GM11168 (cell line): ENCODE data around the gene LMBRD1.
"Not testable (repeated sequence)": the region's sequence is repeated elsewhere in the genome, so short reads cannot be mapped to it uniquely, and the experiment has no call there.

Experiments used
- in situ Hi-C: fragments of 300-500 bp; cut with MboI; formaldehyde crosslinking; loops from one replicate; pipeline ENCODE4 v1.12.0; 2022; ENCODE audit warnings: low sequenced_read_pairs; ENCODE audit not compliant: unreplicated experiment

The LMBRD1 gene

DNA sequence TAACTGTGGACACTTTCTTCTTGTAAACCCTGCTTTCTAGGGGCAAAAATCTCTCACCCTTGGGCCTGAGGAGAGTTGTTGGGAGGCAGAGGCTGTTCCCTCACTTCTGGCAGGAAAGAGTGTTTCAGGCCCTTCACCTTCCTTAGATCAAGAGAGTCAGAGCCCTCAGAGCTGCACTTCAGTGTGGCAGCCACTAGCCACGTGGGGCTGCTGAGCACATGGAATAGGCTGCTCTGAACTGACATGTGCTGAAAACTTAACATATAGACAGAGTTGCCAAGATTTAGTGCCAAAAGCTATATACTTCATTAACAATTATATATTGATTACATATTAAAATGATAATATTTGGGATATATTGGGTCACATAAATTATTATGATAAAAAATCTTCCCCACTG, 4.4 kb upstream of the LMBRD1 start:
- in situ Hi-C loops, result no loop called here

DNA sequence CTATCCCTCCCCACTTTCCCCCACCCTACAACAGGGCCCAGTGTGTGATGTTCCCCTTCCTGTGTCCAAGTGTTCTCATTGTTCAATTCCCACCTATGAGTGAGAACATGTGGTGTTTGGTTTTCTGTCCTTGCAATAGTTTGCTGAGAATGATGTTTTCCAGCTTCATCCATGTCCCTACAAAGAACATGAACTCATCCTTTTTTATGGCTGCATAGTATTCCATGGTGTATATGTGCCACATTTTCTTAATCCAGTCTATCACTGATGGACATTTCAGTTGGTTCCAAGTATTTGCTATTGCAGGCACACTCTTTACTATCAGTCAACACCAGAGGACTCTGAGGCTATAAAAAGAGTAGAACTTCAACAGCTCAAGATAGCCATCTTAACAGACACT, 2.0 kb upstream of the LMBRD1 start:
- in situ Hi-C loops, result not testable (repeated sequence)

DNA sequence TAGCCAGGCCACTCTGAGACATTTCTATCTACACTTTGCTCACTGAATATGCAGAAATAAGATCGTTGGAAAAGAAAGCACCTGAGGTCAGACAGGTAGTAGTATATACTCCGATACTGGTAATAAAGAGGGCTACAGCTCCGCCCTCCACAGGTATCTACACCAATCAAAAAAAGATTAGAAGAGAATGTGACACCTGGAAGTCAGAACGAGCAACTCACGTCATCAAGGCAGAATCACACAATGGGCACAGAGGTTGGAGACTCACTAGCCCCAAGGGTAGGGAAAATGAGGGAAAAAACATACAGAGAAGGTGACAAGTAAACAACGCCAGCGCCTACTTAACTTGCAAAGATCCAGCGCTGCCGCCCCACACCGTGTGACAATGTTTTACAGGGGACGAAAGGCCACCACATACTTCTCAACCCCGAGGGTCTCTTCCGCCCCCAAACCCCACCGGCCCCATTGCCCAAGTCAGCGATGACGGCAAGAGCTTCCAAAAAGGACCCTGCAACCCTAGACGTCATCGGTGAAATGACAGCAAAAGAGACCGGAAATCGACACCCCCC, 653 bp downstream of the LMBRD1 start:
- in situ Hi-C loops, result no loop called here

DNA sequence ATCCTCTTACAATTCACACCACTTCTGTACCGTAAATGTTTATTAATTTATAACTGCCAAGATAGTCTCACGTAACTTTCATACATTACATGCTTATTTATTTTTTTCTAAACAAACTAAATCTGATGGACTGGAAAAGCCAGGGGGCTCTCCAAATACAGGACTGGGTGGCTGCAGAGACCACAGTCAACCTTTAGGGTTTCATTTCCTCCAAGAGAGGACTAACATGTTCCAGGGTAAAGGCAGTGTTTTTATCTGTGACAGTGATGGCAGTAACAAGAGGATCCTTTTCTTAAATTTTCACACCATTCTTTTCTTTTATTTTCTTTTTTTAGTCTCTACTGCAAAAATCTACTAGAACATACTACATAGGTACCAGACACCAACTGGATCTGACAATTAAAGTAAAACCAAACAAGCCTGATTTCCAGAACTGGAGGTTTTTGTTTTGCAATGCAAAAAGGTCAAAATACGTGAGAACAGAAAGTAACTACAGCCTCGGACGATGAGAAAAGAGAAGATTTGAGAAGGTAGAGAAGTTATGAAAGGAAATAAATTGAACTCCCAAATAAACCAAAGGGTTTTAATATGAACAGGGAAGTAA, 1.2 kb downstream of the LMBRD1 start:
- in situ Hi-C loops, result no loop called here

DNA sequence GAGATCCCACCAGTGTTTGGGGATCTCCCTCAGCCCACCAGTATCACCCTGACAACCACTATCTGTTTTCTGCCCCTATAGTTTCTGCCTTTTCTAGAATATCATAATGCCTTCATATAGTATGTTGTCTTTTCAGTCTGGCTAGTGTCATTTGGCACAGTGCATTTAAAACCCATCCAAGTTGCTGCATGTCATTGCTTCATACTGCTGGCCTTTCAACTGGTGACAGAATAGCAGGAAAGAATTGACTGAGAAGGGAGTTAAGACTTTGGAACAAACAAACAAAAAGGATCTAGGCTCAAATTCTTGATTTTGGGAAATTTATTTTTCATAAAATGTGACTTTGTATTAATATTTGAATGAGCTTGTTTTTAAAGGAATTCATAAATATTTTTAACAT, 4.5 kb downstream of the LMBRD1 start:
- in situ Hi-C loops, result no loop called here

DNA sequence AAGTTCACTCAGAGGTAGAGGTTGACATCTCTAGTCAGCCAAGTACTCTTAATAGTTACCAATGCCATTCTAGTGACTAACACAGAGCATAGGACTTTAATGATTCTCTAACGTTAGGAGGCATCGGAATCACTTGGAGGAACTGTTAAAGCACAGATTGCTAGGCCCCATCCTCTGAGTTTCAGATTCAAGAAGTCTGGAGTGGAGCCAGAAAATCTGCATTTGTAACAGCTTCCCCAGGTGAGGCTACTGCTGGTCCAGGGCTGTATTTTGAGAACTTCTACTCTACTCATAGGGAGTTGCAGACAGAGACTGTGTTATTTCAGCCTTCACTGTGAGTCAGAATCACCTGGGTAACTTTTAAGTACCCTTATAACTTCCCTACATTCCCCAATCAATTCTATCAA, 5.7 kb downstream of the LMBRD1 start:
- in situ Hi-C loops, result no loop called here

DNA sequence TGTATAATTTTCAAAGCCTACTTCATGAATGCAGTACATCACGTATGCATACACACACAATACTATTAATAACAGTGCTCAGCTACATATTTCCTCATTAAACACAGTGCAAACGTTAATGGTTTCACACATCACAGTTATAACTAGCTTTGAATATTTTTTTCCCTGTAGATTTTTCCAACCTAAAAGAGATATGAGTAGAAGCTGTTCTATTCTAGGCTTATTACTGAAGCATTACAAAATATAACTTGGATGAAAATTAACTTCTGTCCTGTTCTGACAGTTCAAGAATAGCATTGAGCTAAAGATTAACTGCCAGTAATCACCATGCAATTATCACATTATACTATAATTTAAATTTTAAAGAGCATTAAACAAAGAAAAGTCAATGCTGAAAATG, 6.2 kb downstream of the LMBRD1 start:
- in situ Hi-C loops, result no loop called here

DNA sequence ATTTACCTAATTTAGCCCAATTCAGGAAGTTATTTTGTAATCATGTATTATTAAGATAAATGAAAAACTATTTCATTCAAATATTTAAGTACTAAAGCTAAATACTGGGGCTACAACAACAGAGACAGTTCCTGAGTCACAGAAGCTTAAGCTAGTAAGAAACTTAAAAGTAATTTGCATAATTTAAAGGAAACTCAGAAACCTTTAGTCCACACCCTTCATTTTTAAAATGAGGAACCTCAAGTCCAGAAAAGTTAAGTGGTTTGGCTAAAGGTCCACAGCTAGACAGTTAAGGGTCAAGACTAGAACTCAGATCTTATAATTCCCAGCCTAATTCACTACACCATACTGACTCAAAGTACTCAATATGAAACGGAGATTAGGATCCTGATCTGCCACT, 7.2 kb downstream of the LMBRD1 start:
- in situ Hi-C loops, result no loop called here

DNA sequence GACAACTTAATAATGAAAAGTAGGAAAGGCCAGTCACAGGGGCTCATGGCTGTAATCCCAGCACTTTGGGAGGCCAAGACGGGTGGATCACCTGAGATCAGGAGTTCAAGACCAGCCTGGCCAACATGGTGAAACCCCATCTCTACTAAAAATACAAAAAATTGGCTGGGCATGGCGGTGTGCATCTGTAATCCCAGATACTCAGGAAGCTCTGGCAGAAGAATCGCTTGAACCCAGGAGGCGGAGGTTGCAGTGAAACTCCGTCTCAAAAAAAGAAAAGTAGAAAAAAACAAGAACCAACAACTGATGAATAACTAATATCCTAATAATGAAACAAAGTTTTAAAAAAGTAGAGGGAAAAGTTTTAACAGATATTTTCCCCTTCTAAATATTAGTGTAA, 9.4 kb downstream of the LMBRD1 start:
- in situ Hi-C loops, result not testable (repeated sequence)

DNA sequence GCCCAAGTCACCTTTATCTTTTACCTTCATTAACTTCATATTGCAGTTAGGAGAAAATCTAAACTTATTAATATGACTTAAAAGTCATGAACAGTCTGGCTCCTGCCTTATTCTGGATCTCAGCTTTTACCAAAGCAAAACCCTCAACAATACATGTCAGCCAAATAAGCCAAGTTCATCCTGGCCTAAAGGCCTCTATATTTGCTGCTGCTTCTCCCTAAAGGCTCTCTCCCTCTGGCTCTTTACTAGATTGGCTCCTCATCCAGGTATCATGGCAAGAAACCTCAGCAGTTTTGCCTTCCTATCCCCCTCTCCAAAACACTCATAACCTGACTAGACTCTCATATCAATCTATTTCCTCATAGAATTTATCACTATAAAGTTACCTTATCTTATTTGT, 11.1 kb downstream of the LMBRD1 start:
- in situ Hi-C loops, result no loop called here

DNA sequence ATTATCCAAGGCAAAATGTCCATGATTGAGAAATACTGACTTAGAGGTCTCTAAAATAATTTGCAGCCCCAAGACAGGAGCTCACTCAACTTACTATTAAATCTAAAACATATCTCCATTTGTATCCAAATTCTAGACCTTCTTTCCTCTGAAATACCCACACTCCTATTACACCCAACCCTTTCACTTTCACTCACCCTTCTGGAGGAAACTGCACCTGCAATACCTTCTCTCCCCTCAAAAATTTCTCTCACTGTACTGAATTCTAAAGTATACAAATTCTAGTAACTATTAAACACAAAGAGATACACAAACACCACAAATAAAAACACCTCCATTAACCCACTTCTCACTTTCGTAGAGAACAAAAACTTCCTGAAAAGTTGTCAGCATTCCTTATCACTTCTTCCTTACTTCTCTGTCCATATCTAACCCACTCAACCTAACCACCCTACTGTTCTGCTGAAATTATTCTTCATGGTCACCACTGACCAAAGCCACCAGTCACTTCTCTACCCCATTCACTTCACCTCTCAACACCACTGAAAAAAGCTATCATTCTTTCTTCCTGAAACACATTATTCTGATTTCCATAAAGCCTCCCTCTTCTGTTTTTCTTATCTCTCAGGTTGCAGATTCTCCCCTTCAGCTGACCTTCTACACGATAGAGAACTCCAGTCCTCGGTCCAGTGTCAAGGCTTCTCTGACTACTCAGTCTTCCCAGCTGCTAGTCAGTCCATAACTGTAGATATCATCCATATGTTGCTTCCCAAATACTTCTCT, 12.0 kb downstream of the LMBRD1 start:
- in situ Hi-C loops, result no loop called here

DNA sequence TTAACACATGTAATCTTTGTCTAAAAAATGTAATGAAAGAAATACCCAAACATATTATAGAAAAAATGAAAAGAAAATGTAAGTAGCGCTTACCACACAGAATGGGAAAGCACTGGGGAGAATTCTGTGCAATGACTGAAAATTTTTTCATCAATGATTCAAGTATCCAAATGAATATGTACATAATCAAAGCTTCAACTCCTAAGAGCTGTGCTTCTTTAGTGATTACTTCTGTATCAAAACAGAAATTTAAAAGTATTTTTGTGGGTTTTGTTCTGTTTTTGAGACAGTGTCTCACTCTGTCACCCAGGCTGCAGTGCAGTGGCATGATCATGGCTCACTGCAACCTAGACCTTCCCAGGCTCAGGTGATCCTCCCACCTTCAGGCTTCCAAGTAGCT, 13.7 kb downstream of the LMBRD1 start:
- in situ Hi-C loops, result no loop called here

DNA sequence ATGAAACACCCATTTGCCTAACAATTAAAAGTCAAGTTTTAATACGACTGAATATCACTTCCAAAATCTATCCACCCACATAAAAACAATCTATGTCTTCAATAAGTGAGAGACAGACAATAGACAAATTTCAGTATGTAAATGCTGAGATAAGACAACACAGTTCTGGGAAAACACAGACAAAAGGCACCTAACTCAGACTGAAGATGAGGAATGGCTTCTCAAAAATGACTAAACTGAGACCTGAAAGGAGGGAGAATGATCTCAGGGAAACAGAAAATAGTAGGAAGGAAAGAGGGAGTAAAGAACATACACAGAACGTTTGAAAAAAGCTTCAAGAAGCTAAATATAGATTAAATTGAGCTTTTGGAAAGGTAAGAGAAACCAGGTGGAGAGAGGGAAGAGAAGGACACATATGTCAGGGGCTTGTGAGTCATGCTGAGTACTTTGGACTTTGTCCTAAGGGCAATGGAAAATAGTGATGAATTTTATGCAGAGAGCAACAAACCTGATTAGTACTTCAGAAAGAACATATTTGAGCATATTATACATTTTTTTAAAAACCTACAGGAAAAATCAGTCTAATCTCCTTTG, 16.1 kb downstream of the LMBRD1 start:
- in situ Hi-C loops, result no loop called here

DNA sequence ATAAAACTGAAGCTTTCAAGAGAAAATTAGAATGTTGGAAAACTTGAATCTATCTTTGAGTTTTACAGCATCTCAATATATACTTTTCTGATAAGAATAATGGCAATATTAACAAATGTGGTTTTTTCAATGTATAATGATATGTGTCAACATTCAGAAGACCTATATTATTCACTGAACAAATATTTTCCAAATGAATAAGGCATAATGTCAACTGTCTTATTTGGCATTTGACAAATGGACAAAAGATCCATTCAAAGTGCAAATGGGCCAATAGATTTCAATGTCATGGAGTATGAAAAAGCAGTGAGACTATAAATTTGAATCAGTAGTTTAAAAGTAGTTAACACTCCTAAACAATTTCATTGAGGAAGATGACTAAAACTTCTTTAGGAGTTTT, 20.9 kb downstream of the LMBRD1 start:
- in situ Hi-C loops, result no loop called here

DNA sequence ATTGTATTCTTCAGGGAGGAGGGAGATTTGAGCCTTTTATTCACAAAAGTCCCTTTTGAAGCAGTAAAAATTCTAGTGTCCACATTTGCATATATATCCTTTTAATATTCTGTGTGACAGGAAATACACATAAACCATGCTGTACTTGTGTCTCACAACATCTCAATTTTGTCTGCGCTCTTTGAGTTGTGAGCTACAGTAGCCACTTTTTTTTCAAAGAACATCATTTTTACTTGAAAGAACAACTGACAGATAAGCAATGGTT, 21.3 kb downstream of the LMBRD1 start:
- in situ Hi-C loops, result no loop called here

DNA sequence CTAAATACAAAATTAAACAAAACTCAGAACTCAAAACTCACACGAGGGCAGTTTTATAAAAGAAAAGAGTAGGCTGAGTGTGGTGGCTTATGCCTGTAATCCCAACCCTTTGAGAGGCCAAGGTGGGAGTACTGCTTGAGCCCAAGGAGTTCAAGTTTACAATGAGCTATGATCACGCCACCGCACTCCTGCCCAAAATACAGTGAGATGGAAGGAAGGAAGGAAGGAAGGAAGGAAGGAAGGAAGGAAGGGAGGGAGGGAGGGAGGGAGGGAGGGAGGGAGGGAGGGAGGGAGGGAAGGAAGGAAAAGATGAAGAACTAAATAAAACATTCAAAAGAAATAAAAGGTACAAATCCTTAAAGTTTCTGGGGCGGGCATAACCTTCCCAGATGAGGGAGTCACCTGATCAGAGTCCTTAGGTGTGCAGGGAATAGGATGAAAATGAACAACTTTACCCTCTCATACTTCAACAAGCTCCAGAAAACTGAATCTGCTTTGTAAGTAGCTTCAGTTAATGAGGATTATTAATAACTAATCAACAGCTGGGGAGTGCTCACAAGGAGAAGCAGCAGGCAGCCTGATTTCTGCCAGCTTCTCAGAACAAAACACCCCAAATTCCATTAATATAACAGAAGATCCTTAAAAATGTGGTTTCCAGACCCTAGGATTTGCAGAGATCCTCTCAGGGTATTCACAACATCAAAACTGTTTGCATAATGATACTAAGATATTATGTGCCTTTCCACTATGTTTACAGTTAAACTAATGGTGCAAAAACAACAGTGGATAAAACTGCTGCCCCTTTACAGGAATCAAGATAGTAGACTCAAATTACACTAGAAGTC, 21.8 kb downstream of the LMBRD1 start:
- in situ Hi-C loops, result no loop called here

DNA sequence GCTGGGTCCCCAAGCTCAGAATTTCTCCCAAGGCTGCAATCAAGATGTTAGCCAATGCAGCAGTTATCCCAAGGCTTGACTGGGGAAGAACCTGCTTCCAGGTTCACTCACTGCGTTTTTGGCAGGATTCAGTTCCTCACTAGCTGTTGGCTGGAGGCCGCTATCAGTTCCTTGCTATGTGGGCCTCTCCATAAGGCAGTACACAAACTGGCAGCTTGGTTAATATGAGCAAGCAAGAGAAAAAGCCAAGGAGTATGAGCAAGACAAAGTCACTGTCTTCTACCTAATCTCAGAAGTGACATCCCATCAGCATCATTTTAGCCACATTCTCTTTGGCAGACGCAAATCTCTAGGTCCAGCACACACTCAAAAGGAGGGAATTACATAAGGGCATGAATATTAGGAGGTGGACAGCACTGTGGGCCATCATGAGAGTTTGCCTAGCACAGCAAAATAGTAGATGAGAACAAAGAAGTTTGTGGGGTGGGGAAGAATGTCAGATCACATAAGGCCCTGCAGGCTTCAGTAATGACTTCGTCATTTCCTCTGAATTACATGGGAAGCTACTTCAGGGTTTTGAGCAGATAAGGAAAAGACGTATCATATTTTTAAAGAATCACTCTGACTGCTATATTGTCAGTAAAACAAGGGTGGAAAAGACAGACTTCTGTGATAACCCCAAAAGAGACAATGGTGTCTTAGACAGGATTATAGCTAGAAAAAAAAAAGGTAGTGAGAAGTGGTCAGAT, 25.5 kb downstream of the LMBRD1 start:
- in situ Hi-C loops, result no loop called here

DNA sequence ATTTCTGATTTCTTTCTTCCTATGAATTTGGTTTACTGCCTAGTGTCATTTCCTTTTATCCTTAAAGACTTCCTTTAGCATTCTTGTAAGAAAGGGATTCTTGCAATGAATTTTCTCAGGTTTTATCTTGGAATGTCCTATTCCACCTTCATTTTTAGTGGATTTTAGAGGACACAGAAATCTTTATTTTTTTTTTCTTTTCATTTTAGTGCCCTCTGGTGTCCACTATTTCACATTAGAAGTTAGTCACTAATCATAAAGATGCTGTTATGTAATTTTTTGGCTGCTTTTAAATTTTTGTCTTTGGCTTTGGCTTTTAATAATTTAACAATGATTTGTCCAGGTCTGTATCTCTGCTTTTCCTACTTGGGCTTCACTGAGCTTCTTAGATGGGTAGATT, 28.1 kb downstream of the LMBRD1 start:
- in situ Hi-C loops, result no loop called here

DNA sequence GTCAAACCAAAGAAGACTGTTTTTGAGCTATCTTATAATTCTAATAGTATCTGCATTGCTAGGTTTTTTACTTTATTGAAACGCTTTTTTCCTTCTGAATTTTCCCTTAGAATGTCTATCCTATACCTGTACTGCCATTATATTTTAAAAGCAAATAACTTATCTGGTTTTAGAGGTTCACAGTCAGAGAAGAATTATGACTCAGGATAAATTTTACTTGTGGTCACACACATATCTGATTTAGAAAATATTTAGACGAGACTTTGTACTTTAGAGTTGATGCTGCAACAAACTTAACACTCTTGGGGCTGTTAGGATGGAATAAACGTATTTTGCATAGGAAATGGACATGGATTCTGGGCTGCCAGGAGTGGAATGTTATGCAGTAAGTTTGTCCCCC, 33.0 kb downstream of the LMBRD1 start:
- in situ Hi-C loops, result no loop called here

DNA sequence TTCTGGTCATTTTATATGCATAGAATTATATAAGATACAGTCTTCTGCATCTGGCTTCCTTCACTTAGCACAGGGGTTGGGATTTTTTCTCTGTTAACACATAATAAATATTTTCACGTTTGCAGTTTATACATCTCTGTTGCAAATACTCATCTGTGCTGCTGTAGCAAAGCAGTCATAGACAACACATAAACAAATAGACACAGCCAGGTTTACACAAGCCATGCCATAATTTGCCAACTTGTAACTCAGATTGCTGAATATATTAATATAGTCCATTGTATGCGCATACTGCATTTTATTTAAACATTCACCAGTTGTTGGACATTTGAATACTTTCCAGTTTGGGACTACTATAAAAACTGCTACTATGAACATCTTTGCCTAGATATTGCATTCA, 35.0 kb downstream of the LMBRD1 start:
- in situ Hi-C loops, result no loop called here
